NOMO-1 treated with dmso at 0.1 percent for 144 hours (cell line): ENCODE measurements around the gene CMPK1.

Experiments used
- DNase-seq: peaks from one replicate; lab custom pipeline; 2025; ENCODE audit not compliant: unreplicated experiment; lab: John Stamatoyannopoulos, UW

Gene CMPK1

GRCh38 chr1:47418681-47419325 lies 85.2 kb downstream of the CMPK1 start:
- no peak for DNase-seq

GRCh38 chr1:47420547-47420946 lies 87.0 kb downstream of the CMPK1 start:
- no peak for DNase-seq

GRCh38 chr1:47423872-47424271 lies 90.3 kb downstream of the CMPK1 start:
- no peak for DNase-seq

GRCh38 chr1:47424336-47424982 lies 90.9 kb downstream of the CMPK1 start:
- DNase-seq, result no peak
